Measurements from ENCODE around the gene RFXANK. TPM values are rescaled to one million over a fixed set of nuclear protein-coding genes. Genes with fewer than 3 reads are reported as not detected.

Gene RFXANK
- total RNA-seq, 1 donor from 2014 or later = 61.6 TPM

DNA sequence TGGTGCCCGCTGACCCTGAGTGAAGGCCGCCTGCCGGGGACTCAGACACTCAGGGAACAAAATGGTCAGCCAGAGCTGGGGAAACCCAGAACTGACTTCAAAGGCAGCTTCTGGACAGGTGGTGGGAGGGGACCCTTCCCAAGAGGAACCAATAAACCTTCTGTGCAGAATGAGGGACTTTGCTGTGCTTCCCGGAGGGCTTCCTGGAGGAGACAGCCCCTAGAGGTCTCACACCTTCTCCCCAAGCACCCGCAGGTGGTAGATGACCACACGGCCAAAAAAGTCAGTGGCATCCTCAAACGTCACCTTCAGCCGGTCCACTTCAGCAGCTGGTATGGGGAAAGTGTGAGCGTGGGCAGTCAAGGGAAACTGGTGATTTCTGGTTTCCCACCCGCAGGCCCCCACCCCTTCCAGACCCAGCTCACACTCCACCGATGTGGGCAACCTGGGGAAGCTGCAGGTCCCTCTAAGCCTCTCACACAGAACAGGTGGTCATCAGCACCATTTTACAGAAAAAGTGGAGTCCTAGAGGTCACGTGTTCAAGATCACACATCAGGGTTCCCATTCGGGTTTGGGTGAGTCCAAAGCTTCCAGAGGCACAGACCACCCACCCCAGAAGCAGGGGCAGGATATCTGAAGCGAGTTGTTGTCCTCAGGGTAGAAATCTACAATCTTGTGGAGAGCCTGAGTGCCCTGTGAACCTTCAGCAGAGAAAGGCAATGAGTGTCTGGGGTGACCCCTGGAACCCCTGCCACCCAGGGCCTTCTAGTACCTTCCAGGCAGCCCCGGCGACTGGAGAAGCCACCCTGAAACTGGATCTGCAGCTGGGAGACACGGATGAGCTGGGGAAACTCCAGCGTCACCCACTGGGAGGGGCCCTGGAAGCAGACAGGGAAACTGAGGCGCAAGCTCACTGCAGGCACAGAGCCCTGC, 9.9 kb downstream of the RFXANK start:
- Histone ChIP-seq H3K4me1 (peaks cover 11% of the 10 kb centered on the region), H3K36me3 (peaks cover 0 to 5% of the 10 kb centered on the region in 2 donors), H3K4me3 (peak overlapping the region; percentile 60 to 79), H3K27me3 (no peaks in the 10 kb centered on the region), H3K27ac (peak overlapping the region; percentile 51), H3K9me3 (no peaks in the 10 kb centered on the region)
- peak in 1 of 2 donors; percentile 85 for DNase-seq (ENCODE audit: extremely low spot score in 2 of 2)
- TF ChIP-seq POLR2AphosphoS5 (IDR thresholded peaks at IDR 0.05; ENCODE audit: insufficient read depth in 1 of 2, low read depth in 1 of 2) (no peak), POLR2A (IDR thresholded peaks at IDR 0.05) (no peak)
- TF ChIP-seq, protein P1, sequence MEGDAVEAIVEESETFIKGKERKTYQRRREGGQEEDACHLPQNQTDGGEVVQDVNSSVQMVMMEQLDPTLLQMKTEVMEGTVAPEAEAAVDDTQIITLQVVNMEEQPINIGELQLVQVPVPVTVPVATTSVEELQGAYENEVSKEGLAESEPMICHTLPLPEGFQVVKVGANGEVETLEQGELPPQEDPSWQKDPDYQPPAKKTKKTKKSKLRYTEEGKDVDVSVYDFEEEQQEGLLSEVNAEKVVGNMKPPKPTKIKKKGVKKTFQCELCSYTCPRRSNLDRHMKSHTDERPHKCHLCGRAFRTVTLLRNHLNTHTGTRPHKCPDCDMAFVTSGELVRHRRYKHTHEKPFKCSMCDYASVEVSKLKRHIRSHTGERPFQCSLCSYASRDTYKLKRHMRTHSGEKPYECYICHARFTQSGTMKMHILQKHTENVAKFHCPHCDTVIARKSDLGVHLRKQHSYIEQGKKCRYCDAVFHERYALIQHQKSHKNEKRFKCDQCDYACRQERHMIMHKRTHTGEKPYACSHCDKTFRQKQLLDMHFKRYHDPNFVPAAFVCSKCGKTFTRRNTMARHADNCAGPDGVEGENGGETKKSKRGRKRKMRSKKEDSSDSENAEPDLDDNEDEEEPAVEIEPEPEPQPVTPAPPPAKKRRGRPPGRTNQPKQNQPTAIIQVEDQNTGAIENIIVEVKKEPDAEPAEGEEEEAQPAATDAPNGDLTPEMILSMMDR (IDR thresholded peaks at IDR 0.05) = no peak
- intact Hi-C loops (cut with DNase I) = no loop called here

DNA sequence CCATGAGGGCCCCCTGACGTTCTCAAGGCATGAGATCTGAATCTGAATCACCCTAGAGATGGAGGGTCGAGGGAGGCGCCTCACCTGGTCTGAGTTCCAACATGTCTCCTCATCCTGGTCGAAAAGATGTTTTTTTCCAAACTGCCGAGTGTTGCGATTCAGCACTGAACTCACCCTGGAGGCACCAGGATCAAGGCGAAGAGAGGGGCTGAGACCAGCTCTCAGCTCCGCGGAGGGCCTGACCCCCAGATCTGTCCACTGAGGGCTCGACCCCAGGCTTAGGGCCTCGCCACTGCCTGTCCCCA, 10.6 kb downstream of the RFXANK start:
- no peaks in the 10 kb centered on the region for H3K36me3 ChIP-seq
- H3K4me1 ChIP-seq = peaks cover 11% of the 10 kb centered on the region
- H3K27ac ChIP-seq = peak overlapping the region; percentile 51
- intact Hi-C loops (cut with DNase I) = no loop called here
- TF ChIP-seq, protein P1 (IDR thresholded peaks at IDR 0.05) = no peak
- TF ChIP-seq POLR2AphosphoS5 (IDR thresholded peaks at IDR 0.05; ENCODE audit: insufficient read depth in 1 of 2, low read depth in 1 of 2) = no peak
- TF ChIP-seq POLR2A (IDR thresholded peaks at IDR 0.05) = no peak
- DNase-seq (ENCODE audit: extremely low spot score in 2 of 2) = no peak
- no peaks in the 10 kb centered on the region for H3K9me3 ChIP-seq
- H3K27me3 ChIP-seq = no peaks in the 10 kb centered on the region
- peak overlapping the region; percentile 60 to 79 for H3K4me3 ChIP-seq

DNA sequence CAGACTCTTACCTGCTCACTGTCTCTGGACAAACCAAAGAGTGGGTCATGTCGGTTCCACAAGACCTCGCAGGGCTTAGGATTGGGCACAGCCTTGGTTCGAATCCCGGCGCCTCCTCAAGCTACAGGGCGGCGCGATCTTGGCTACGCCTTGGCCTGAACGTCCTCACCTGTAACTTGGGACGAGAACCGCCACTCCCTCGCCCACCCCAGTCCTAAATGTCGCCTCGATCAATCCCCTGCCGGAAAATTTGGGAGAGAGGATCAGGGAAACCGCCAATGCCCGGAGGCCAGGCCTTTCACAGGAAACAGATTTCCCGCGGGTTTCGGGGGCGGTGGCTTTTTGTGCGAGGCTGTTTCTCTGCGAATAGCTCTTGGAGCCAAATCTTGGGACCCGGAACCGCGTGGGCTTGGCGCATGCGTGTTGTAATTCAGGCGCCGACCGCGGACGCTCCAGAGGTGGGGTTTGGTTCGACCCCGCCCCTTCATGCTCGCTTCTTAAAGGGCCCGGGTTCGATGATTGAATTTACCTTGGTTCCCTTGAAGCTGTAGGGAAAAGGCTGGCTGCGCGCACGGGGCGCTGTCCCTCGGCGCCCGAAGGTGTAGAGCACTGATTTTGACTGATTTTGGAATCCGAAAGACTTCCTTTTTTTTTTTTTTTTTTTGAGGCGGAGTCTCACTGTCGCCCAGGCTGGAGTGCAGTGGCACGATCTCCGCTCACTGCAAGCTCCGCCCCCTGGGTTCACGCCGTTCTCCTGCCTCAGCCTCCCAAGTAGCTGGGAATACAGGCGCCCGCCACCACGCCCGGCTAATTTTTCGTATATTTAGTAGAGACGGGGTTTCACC, 11.2 kb downstream of the RFXANK start, which contains the start of gene NR2C2AP:
Gene NR2C2AP (minus strand): TSS at position 403 of the 845 bp plus-strand sequence. CDS start 354 bp downstream, at position 49.
- Histone ChIP-seq H3K4me1 (peaks cover 11% of the 10 kb centered on the region), H3K36me3 (no peaks in the 10 kb centered on the region), H3K27me3 (no peaks in the 10 kb centered on the region), H3K9me3 (no peaks in the 10 kb centered on the region), H3K27ac (peak within 1 kb of the TSS; percentile 51), H3K4me3 (peak within 1 kb of the TSS; percentile 60 to 79)
- intact Hi-C loops (cut with DNase I) = no loop called here
- TF ChIP-seq, protein P1 (IDR thresholded peaks at IDR 0.05) = peak in 1 of 3 experiments; percentile 1
- TF ChIP-seq POLR2A (IDR thresholded peaks at IDR 0.05) (no peak), POLR2AphosphoS5 (IDR thresholded peaks at IDR 0.05; ENCODE audit: insufficient read depth in 1 of 2, low read depth in 1 of 2) (peak; percentile 66 to 97)
- DNase-seq (ENCODE audit: extremely low spot score in 2 of 2) = no peak

DNA sequence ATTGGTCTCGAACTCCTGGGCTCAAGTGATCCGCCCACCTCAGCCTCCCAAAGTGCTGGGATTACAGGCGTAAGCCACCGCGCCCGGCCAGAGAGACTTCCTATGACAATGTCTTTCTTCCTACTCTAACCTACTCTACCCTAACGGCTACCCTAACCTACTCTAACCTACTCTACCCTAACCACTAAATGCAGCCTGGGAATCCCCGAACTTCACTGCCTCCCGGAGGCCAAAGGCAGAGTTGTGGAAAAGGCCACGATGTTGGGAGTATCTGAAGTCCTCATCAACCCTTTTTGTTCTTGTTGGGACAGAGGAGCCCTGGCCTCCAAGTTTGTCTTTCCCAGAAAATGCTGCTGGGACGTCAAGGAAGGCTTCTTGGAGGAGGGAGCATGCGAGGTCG, 12.1 kb downstream of the RFXANK start:
- Histone ChIP-seq H3K36me3 (no peaks in the 10 kb centered on the region), H3K27ac (no peak overlapping the region), H3K4me3 (peak overlapping the region in 1 of 2 donors; percentile 79), H3K4me1 (peaks cover 11% of the 10 kb centered on the region), H3K9me3 (no peaks in the 10 kb centered on the region), H3K27me3 (no peaks in the 10 kb centered on the region)
- no peak for TF ChIP-seq POLR2A (IDR thresholded peaks at IDR 0.05)
- TF ChIP-seq, protein P1 (IDR thresholded peaks at IDR 0.05) = no peak
- TF ChIP-seq POLR2AphosphoS5 (IDR thresholded peaks at IDR 0.05; ENCODE audit: insufficient read depth in 1 of 2, low read depth in 1 of 2) = no peak
- intact Hi-C loops (cut with DNase I) = no loop called here
- no peak for DNase-seq (ENCODE audit: extremely low spot score in 2 of 2)

All from vagina (tissue), 2 donors.